PC-3 (cell line): ENCODE measurements around the gene CLDN15. TPM values are rescaled to one million over a fixed set of nuclear protein-coding genes. Genes with fewer than 3 reads are reported as not detected.

Experiments used
- ATAC-seq: fragments of 200-7000 bp; cut with Tn5 transposase; 2 replicates; pipeline ENCODE4 v1.9.1; 2020; ENCODE audit warnings: mild to moderate bottlenecking, moderate library complexity
- BruUV-seq: library from RNA; stranded (reverse); fragments of 400-500 nt; replicated peaks from 2 replicates; lab custom pipeline; 2021; lab: Mats Ljungman, UMichigan
- CTCF ChIA-PET: fragments of 300-600 bp; sonication (Branson Sonifier 250); formaldehyde crosslinking; loops from one replicate; lab custom pipeline; 2022; ENCODE audit warnings: antibody characterized with exemption; lab: Charles Lee
- POLR2A ChIA-PET: fragments of 300-600 bp; sonication (Branson Sonifier 250); formaldehyde crosslinking; loops from one replicate; lab custom pipeline; 2022; ENCODE audit warnings: antibody characterized with exemption; ENCODE audit not compliant: unreplicated experiment; lab: Charles Lee
- DNase-seq: peaks from one replicate; pipeline ENCODE4 v3.0.0-alpha.2; 2015
- H2AFZ ChIP-seq: fragments of 300-600 bp; sonication (generic); 2 replicates; pipeline ENCODE4 v1.6.0; 2016; ENCODE audit warnings: antibody characterized with exemption, low read length
- H3F3A ChIP-seq: fragments of 300-600 bp; sonication (generic); one replicate; pipeline ENCODE4 v1.6.0; 2017; ENCODE audit warnings: antibody characterized with exemption, low read length, control low read depth, mild to moderate bottlenecking; ENCODE audit not compliant: unreplicated experiment
- H3K27ac ChIP-seq: fragments of 300-600 bp; sonication (generic); 2 replicates; pipeline ENCODE4 v1.5.1; 2016; ENCODE audit warnings: mild to moderate bottlenecking, low read length
- H3K27me3 ChIP-seq: fragments of 300-600 bp; sonication (generic); 2 replicates; pipeline ENCODE4 v1.6.1; 2016; ENCODE audit warnings: low read length, mixed read lengths
- H3K36me3 ChIP-seq: fragments of 300-600 bp; sonication (generic); 2 replicates; pipeline ENCODE4 v1.6.1; 2016; ENCODE audit warnings: low read depth, mixed run types, low read length, mixed read lengths
- H3K4me1 ChIP-seq: fragments of 300-600 bp; sonication (generic); 2 replicates; pipeline ENCODE4 v1.5.1; 2016; ENCODE audit warnings: low read length; ENCODE audit not compliant: insufficient read depth
- H3K4me2 ChIP-seq: fragments of 300-600 bp; sonication (generic); 2 replicates; pipeline ENCODE4 v1.6.0; 2016; ENCODE audit warnings: low read length
- H3K4me3 ChIP-seq: fragments of 300-600 bp; sonication (generic); 2 replicates; pipeline ENCODE4 v1.5.1; 2016; ENCODE audit warnings: mild to moderate bottlenecking, low read length, mixed read lengths
- H3K79me2 ChIP-seq: fragments of 300-600 bp; sonication (generic); 2 replicates; pipeline ENCODE4 v1.6.1; 2017; ENCODE audit warnings: low read length, mixed read lengths
- H3K9ac ChIP-seq: fragments of 300-600 bp; sonication (generic); 2 replicates; pipeline ENCODE4 v1.6.0; 2016; ENCODE audit warnings: mild to moderate bottlenecking, low read length
- H3K9me2 ChIP-seq: fragments of 300-600 bp; sonication (generic); replicated peaks from 2 replicates; pipeline ENCODE4 v1.6.1; 2016; ENCODE audit warnings: mixed run types, low read length, mixed read lengths
- H3K9me3 ChIP-seq: fragments of 300-600 bp; sonication (generic); 2 replicates; pipeline ENCODE4 v1.6.1; 2016; ENCODE audit warnings: low read length, mixed read lengths
- H4K20me1 ChIP-seq: fragments of 300-600 bp; sonication (generic); 2 replicates; pipeline ENCODE4 v1.6.1; 2016; ENCODE audit warnings: low read length, mixed read lengths
- CTCF ChIP-seq: fragments of 300-600 bp; sonication (generic); conservative IDR thresholded peaks from 2 replicates; pipeline ENCODE4 v1.5.1; 2017; ENCODE audit warnings: antibody characterized with exemption, low read depth, mild to moderate bottlenecking, low read length
- EZH2 ChIP-seq: fragments of 300-600 bp; sonication (generic); IDR thresholded peaks from one replicate; pipeline ENCODE4 v1.6.1; 2017; ENCODE audit warnings: antibody characterized with exemption, mild to moderate bottlenecking, low read length; ENCODE audit not compliant: unreplicated experiment
- EZH2phosphoT487 ChIP-seq: fragments of 300-600 bp; sonication (generic); IDR thresholded peaks from 2 replicates; pipeline ENCODE4 v1.6.1; 2018; ENCODE audit warnings: mild to moderate bottlenecking, antibody characterized with exemption, low read length, borderline replicate concordance
- intact Hi-C: fragments of 100-400 bp; cut with micrococcal nuclease; formaldehyde crosslinking; loops from 2 replicates; pipeline ENCODE4 v1.9.0; 2023
- total RNA-seq: library from RNA; depleted of rRNA; stranded (reverse); fragments of >200 nt; gene quantifications from 2 replicates; pipeline ENCODE4 v1.2.3, GENCODE V29; 2014

Gene CLDN15
- total RNA-seq, 1 experiment from 2014 or later = 6.7 TPM

DNA sequence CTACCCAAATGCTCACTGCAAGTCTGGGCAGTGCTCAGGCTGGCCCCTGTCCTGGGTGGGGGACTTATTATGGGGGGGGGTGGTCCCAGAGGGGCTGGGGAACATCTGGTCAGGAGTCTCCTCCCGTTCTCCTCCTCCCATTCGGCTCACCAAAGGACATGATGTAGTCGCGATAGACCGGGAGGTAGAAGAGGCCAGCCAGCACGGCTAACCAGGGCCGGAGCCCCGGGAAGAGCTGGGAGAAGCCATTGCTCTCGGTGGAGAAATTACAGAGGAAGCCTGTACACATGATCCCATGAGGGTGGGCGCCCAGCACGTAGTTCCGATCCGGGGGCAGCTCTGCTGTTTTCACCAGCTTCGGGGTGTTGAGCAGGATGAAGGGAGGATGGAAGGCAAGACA lies 39.1 kb downstream of the CLDN15 start:
- Histone ChIP-seq H3K9me3 (no peaks in the 10 kb centered on the region), H3K9me2 (no peaks in the 10 kb centered on the region), H3K4me3 (no peak overlapping the region), H3K9ac (no peak overlapping the region), H3K36me3 (no peaks in the 10 kb centered on the region), H3K4me2 (no peak overlapping the region), H3K27ac (no peak overlapping the region), H2AFZ (no peak overlapping the region), H3K27me3 (no peaks in the 10 kb centered on the region), H3K79me2 (no peaks in the 10 kb centered on the region), H3K4me1 (no peaks in the 10 kb centered on the region), H3F3A (no peaks in the 10 kb centered on the region), H4K20me1 (no peaks in the 10 kb centered on the region)
- BruUV-seq = no TSS peak
- DNase-seq = no peak
- intact Hi-C loops = no loop called here
- ChIA-PET POLR2A (no interaction called here), CTCF (no interaction called here)
- no peak for ATAC-seq
- TF ChIP-seq CTCF = no peak
- no peak for TF ChIP-seq EZH2phosphoT487
- TF ChIP-seq EZH2 = no peak

GRCh38 chr7:101197991-101198390 lies 39.6 kb downstream of the CLDN15 start:
- Histone ChIP-seq H4K20me1 (no peaks in the 10 kb centered on the region), H3K9me3 (no peaks in the 10 kb centered on the region), H3K9ac (no peak overlapping the region), H3K4me1 (no peaks in the 10 kb centered on the region), H3K4me3 (no peak overlapping the region), H3K9me2 (no peaks in the 10 kb centered on the region), H3K27me3 (no peaks in the 10 kb centered on the region), H2AFZ (no peak overlapping the region), H3F3A (no peaks in the 10 kb centered on the region), H3K4me2 (no peak overlapping the region), H3K36me3 (no peaks in the 10 kb centered on the region), H3K79me2 (no peaks in the 10 kb centered on the region), H3K27ac (no peak overlapping the region)
- intact Hi-C loops = no loop called here
- ChIA-PET CTCF (no interaction called here), POLR2A (no interaction called here)
- no TSS peak for BruUV-seq
- TF ChIP-seq EZH2phosphoT487 = no peak
- no peak for TF ChIP-seq CTCF
- no peak for TF ChIP-seq EZH2
- DNase-seq (no peak), ATAC-seq (no peak)

DNA sequence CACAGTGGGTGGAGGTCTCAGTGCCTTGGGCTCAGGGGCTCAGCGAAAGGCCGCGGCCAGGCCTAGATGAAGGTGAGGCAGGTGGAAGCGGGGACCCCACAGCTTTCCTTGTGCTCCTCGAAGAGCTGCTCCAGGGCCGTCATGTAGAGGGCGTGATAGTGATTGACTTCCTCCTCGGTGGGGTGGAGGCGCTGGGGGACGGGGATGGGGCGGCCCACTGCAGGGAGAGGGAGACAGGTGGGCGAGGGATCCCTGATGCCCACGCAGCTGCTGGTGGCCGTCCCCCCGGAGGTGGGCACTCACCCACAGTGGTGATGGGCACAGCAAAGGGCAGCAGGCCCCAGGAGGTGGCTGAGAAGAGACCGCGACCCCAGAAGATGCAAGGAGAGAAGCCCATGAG lies 41.7 kb downstream of the CLDN15 start:
- H2AFZ ChIP-seq = no peak overlapping the region
- no peaks in the 10 kb centered on the region for H3K79me2 ChIP-seq
- no peak for ATAC-seq
- H3K9ac ChIP-seq = no peak overlapping the region
- intact Hi-C loops = no loop called here
- H3K36me3 ChIP-seq = no peaks in the 10 kb centered on the region
- no peak overlapping the region for H3K4me3 ChIP-seq
- no peaks in the 10 kb centered on the region for H3K9me3 ChIP-seq
- no peaks in the 10 kb centered on the region for H4K20me1 ChIP-seq
- H3K9me2 ChIP-seq = no peaks in the 10 kb centered on the region
- no peak overlapping the region for H3K27ac ChIP-seq
- no peak overlapping the region for H3K4me2 ChIP-seq
- H3K27me3 ChIP-seq = no peaks in the 10 kb centered on the region
- H3K4me1 ChIP-seq = no peaks in the 10 kb centered on the region
- TF ChIP-seq EZH2phosphoT487 = no peak
- no peak for TF ChIP-seq EZH2
- no peak for TF ChIP-seq CTCF
- no TSS peak for BruUV-seq
- no peaks in the 10 kb centered on the region for H3F3A ChIP-seq
- CTCF ChIA-PET = interaction anchor here (0.5 kb wide), 1 partner anchor 321 kb away, joined by 7 read pairs; the partner anchor contains the start of gene SRRT
- POLR2A ChIA-PET = no interaction called here
- no peak for DNase-seq
